K562 (cell line): Measurements from ENCODE around the gene TMEM121. TPM values are rescaled to one million over a fixed set of nuclear protein-coding genes. Genes with fewer than 3 reads are reported as not detected.

Experiments used
- ATAC-seq: fragments of 200-7000 bp; cut with Tn5 transposase; 3 replicates; pipeline ENCODE4 v1.9.1; 2020; ENCODE audit warnings: moderate library complexity
- BruUV-seq: library from RNA; stranded (reverse); fragments of 400-500 nt; replicated peaks from 2 replicates; lab custom pipeline; 2021; lab: Mats Ljungman, UMichigan
- CTCF ChIA-PET: fragments of 300-600 bp; formaldehyde crosslinking; extraction: SDS; loops from one replicate; lab custom pipeline; 2021; ENCODE audit warnings: low intra/inter-chr PET ratio; lab: Yijun Ruan, JAX
- POLR2A ChIA-PET: fragments of 300-600, 350-650 bp; sonication (Branson Sonifier 250); formaldehyde crosslinking; extraction: SDS; loops from one replicate; lab custom pipeline; 2021; ENCODE audit warnings: antibody characterized with exemption, inconsistent platforms; lab: Yijun Ruan, JAX
- DNase-seq, 4 experiments: peaks; one replicate each; pipeline versions ENCODE4 v3.0.0 to v3.0.0-alpha.2; 2011 to 2018; ENCODE audit warnings: low spot score in 3 of 4, mixed read lengths in 3 of 4; ENCODE audit errors: extremely low read depth in 1 of 4
- FAIRE-seq: peaks from 2 replicates; lab custom pipeline; 2011; peaks lifted over from hg19 to GRCh38; lab: Jason Lieb, UNC
- H2AFZ ChIP-seq: 2 replicates; pipeline ENCODE4 v1.6.0; 2011; ENCODE audit warnings: low read depth, low read length, control low read depth, inconsistent platforms
- H3K27ac ChIP-seq: fragments of 200-600 bp; 3 replicates; pipeline ENCODE4 v1.8.0; 2011; ENCODE audit warnings: low read depth, mild to moderate bottlenecking, control low read depth, inconsistent platforms, low read length, moderate library complexity, mixed read lengths; ENCODE audit errors: extremely low read depth
- H3K27me3 ChIP-seq, 2 experiments: fragments of 300-600 bp in 1 of 2; 2 replicates in 1 of 2; 3 replicates in 1 of 2; pipeline versions ENCODE4 v1.6.0 to v1.8.0; 2011; ENCODE audit warnings: inconsistent platforms in 2 of 2, low read length in 2 of 2, mild to moderate bottlenecking in 1 of 2, mixed read lengths in 1 of 2, moderate library complexity in 1 of 2; ENCODE audit not compliant: control insufficient read depth in 2 of 2, insufficient read depth in 2 of 2
- H3K36me3 ChIP-seq: fragments of 300-600 bp; 3 replicates; pipeline ENCODE4 v1.8.0; 2011; ENCODE audit warnings: mild to moderate bottlenecking, low read length, inconsistent platforms; ENCODE audit not compliant: control insufficient read depth, insufficient read depth
- H3K4me1 ChIP-seq, 2 experiments: fragments of 200-600 bp in 1 of 2; replicated peaks in 1 of 2; 2 replicates in 1 of 2; 3 replicates in 1 of 2; pipeline versions ENCODE4 v1.5.1 to v1.8.0; 2011; ENCODE audit warnings: inconsistent platforms in 2 of 2, low read length in 2 of 2, mild to moderate bottlenecking in 1 of 2, mixed read lengths in 1 of 2, moderate library complexity in 1 of 2; ENCODE audit not compliant: control insufficient read depth in 2 of 2, insufficient read depth in 2 of 2
- H3K4me2 ChIP-seq: 2 replicates; pipeline ENCODE4 v1.6.1; 2011; ENCODE audit warnings: low read length, control low read depth, inconsistent platforms, mixed read lengths; ENCODE audit not compliant: insufficient read depth
- H3K4me3 ChIP-seq: fragments of 200-600 bp; sonication (generic), shearing (Covaris generic); 2 replicates; pipeline ENCODE4 v1.5.1; 2016; ENCODE audit warnings: control low read depth, inconsistent platforms
- H3K79me2 ChIP-seq: fragments of 200-600 bp; 3 replicates; pipeline ENCODE4 v1.8.0; 2011; ENCODE audit warnings: low read length, inconsistent platforms; ENCODE audit not compliant: control insufficient read depth, insufficient read depth
- H3K9ac ChIP-seq, 2 experiments: 2 replicates each; pipeline versions ENCODE4 v1.6.0 to v1.6.1; 2011; ENCODE audit warnings: low read depth in 2 of 2, low read length in 2 of 2, control low read depth in 1 of 2, inconsistent platforms in 1 of 2, mild to moderate bottlenecking in 1 of 2, mixed read lengths in 1 of 2; ENCODE audit not compliant: insufficient read depth in 1 of 2
- H3K9me1 ChIP-seq: one replicate; pipeline ENCODE4 v1.6.0; 2011; ENCODE audit warnings: inconsistent platforms, mild to moderate bottlenecking, low read length, moderate library complexity; ENCODE audit not compliant: control insufficient read depth, insufficient read depth
- H3K9me3 ChIP-seq: replicated peaks from 2 replicates; pipeline ENCODE4 v1.5.1; 2011; ENCODE audit warnings: low read depth, low read length, inconsistent platforms; ENCODE audit not compliant: control insufficient read depth, insufficient read depth
- H4K20me1 ChIP-seq: replicated peaks from 2 replicates; pipeline ENCODE4 v1.6.1; 2011; ENCODE audit warnings: low read length, inconsistent platforms, mixed read lengths; ENCODE audit not compliant: control insufficient read depth, insufficient read depth
- E2F4 ChIP-seq: sonication (generic); formaldehyde crosslinking; IDR thresholded peaks from 2 replicates; pipeline ENCODE4 v1.8.0; 2022; ENCODE audit warnings: mild to moderate bottlenecking, low read depth, missing genetic modification reagents
- GTF2A2 ChIP-seq: IDR thresholded peaks from 2 replicates; pipeline ENCODE4 v1.6.1; 2016; ENCODE audit warnings: mild to moderate bottlenecking, missing genetic modification characterization, missing compliant biosample characterization
- JUN ChIP-seq, 2 experiments: sonication (generic) in 1 of 2; formaldehyde crosslinking in 1 of 2; IDR thresholded peaks; 2 replicates each; pipeline versions ENCODE4 v1.6.1 to v1.8.0; 2012 to 2022; ENCODE audit warnings: borderline replicate concordance in 2 of 2, mild to moderate bottlenecking in 2 of 2, improper control_type of control experiment in 1 of 2, low read depth in 1 of 2, low read length in 1 of 2, missing genetic modification reagents in 1 of 2
- NCOR1 ChIP-seq: fragments of 450-650 bp; IDR thresholded peaks from 2 replicates; pipeline ENCODE4 v1.6.1; 2016; ENCODE audit warnings: mild to moderate bottlenecking, moderate library complexity
- NONO ChIP-seq, 2 experiments: fragments of 200-400 bp in 1 of 2; fragments of 450-650 bp in 1 of 2; formaldehyde crosslinking in 1 of 2; IDR thresholded peaks; 2 replicates each; pipeline ENCODE4 v1.6.1; 2017; ENCODE audit warnings: low read depth in 2 of 2, mild to moderate bottlenecking in 2 of 2, moderate library complexity in 2 of 2, low read length in 1 of 2
- RBFOX2 ChIP-seq: fragments of 200-400 bp; formaldehyde crosslinking; IDR thresholded peaks from 2 replicates; pipeline ENCODE4 v1.6.1; 2017; ENCODE audit warnings: low read depth, mild to moderate bottlenecking, low read length, moderate library complexity
- TAL1 ChIP-seq: fragments of 450-650 bp; IDR thresholded peaks from 2 replicates; pipeline ENCODE4 v1.6.1; 2016; ENCODE audit warnings: mild to moderate bottlenecking
- THRB ChIP-seq: fragments of 450-650 bp; formaldehyde crosslinking; conservative IDR thresholded peaks from 2 replicates; pipeline ENCODE4 v1.4.0; 2022; ENCODE audit warnings: mild to moderate bottlenecking, missing genetic modification characterization
- ZNF3 ChIP-seq: fragments of 250-450 bp; sonication (Bioruptor Pico); IDR thresholded peaks from 2 replicates; pipeline ENCODE4 v1.5.0; 2021; ENCODE audit warnings: mild to moderate bottlenecking, moderate library complexity
- ZNF76 ChIP-seq: fragments of 250-450 bp; sonication (Bioruptor Pico); IDR thresholded peaks from 2 replicates; pipeline ENCODE4 v1.4.0; 2020; ENCODE audit warnings: mild to moderate bottlenecking, moderate library complexity, borderline replicate concordance
- WGBS: fragments of 100-300 bp; shearing (Covaris generic); methylation state at CpG from one replicate; pipeline ENCODE4 v1.1.6; 2016; ENCODE audit warnings: low coverage, mixed read lengths; ENCODE audit not compliant: insufficient coverage; ENCODE audit errors: missing lambda C conversion rate; 5-methylcytosine and 5-hydroxymethylcytosine counted together
- in situ Hi-C: fragments of 300-500 bp; cut with MboI; formaldehyde crosslinking; loops from 4 replicates; pipeline ENCODE4 v1.15.0; 2018; ENCODE audit warnings: inconsistent platforms, mixed read lengths
- intact Hi-C: fragments of 100-400 bp; cut with micrococcal nuclease; formaldehyde crosslinking; loops from 2 replicates; pipeline ENCODE4 v1.14.2; 2022
- polyA plus RNA-seq, 8 experiments: library from polyadenylated mRNA; depleted of rRNA in 4 of 8; stranded (reverse) in 5 of 8; unstranded in 3 of 8; fragments of >200 nt; fragmentation: Nextera tagmentation in 2 of 8; fragmentation: Illumina TruSeq in 1 of 8; extraction: Ambion mirVana in 2 of 8; extraction: Trizol in 1 of 8; gene quantifications; 2 replicates each; pipeline versions ENCODE4 v1.2.1 to v1.2.3, GENCODE V29; 2011 to 2014; ENCODE audit warnings: inconsistent platforms in 1 of 8, missing spikeins in 1 of 8
- total RNA-seq, 7 experiments: library from RNA; depleted of rRNA in 6 of 7; stranded (reverse); fragments of >200 nt in 6 of 7; fragmentation: Illumina TruSeq in 2 of 7; extraction: Trizol in 2 of 7; gene quantifications; 2 replicates each; pipeline versions ENCODE4 v1.2.1 to v1.2.3, GENCODE V29; 2011 to 2021; ENCODE audit warnings: low replicate concordance in 1 of 7

Gene TMEM121
- total and polyA plus RNA-seq, 9 of the 15 experiments (the other 6 are each of a cell fraction or from before 2014, with no cell fraction given): 0.31 to 0.36 TPM; not detected in 7

GRCh38 chr14:105554022-105554421 lies 27.6 kb downstream of the TMEM121 start:
- no peak overlapping the region for H3K4me3 ChIP-seq
- FAIRE-seq: no peak

More at GRCh38 chr14:105554022-105554421, 27.6 kb downstream of the TMEM121 start:
- Histone ChIP-seq H3K36me3 (no peaks in the 10 kb centered on the region), H3K27me3 (peaks cover 3 to 19% of the 10 kb centered on the region in 2 experiments; a peak in 4 of 5 replicates), H3K79me2 (no peaks in the 10 kb centered on the region), H3K9me3 (0 out of 2 replicates have a peak, but pooled peaks cover under 1% of the 10 kb centered on the region), H4K20me1 (no peaks in the 10 kb centered on the region), H3K4me1 (no peaks in the 10 kb centered on the region), H3K9ac (no peak overlapping the region), H2AFZ (no peak overlapping the region), H3K9me1 (no peaks in the 10 kb centered on the region), H3K4me2 (no peak overlapping the region), H3K27ac (no peak overlapping the region)
- BruUV-seq: no TSS peak
- CTCF ChIA-PET: interaction anchor here (1.1 kb wide), 1 partner anchor 391 kb away, joined by 3 read pairs; no protein-coding TSS in a partner anchor
- 2% methylated on average over 4 of the region's 6 CpGs for WGBS
- intact Hi-C loops: loop anchor here (10.0 kb wide), 1 partner anchor 391 kb away; no protein-coding TSS in a partner anchor
- in situ Hi-C loops: no loop called here
- no peak for DNase-seq
- POLR2A ChIA-PET: no interaction called here
- TF ChIP-seq TAL1: no peak
- TF ChIP-seq GTF2A2 (tag): no peak
- TF ChIP-seq ZNF76 (CRISPR knock-in tag): no peak
- TF ChIP-seq ZNF3 (CRISPR knock-in tag): no peak
- TF ChIP-seq NONO (IDR thresholded peaks at IDR 0.05; ENCODE audit: low read depth in 2 of 2, low read length in 1 of 2): no peak
- TF ChIP-seq E2F4 (CRISPR knock-in tag): no peak
- no peak for TF ChIP-seq JUN (IDR thresholded peaks at IDR 0.05; ENCODE audit: borderline replicate concordance, low read depth, low read length)
- no peak for TF ChIP-seq JUN (CRISPR knock-in tag; IDR thresholded peaks at IDR 0.05; ENCODE audit: borderline replicate concordance)
- no peak for TF ChIP-seq NCOR1
- TF ChIP-seq THRB (CRISPR knock-in tag): no peak
- no peak for TF ChIP-seq RBFOX2
- ATAC-seq: no peak
